Hematopoietic multipotent progenitor cell treated with erythropoietin and hydrocortisone succinate and interleukin-3 and kit ligand, for 17 days (in vitro differentiated cells): ENCODE data around the gene OR2L2.
"Not testable (repeated sequence)": the region's sequence is repeated elsewhere in the genome, so short reads cannot be mapped to it uniquely, and the experiment has no call there.

Experiments
- DNase-seq: peaks from one replicate; pipeline ENCODE4 v3.0.0-alpha.2; 2015; ENCODE audit warnings: low spot score

OR2L2 gene, protein sequence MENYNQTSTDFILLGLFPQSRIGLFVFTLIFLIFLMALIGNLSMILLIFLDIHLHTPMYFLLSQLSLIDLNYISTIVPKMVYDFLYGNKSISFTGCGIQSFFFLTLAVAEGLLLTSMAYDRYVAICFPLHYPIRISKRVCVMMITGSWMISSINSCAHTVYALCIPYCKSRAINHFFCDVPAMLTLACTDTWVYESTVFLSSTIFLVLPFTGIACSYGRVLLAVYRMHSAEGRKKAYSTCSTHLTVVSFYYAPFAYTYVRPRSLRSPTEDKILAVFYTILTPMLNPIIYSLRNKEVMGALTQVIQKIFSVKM

GRCh38 chr1:248029770-248030169 lies at the start of gene OR2L2:
TSS of gene OR2L2 (plus strand) at chr1:248030070. CDS start at chr1:248038268, 8,198 bp downstream.
- DNase-seq = no peak

- DNase-seq = no peak
These were observed 36.9 kb upstream of the OR2L2 start for GRCh38 chr1:247992986-247993385.

- DNase-seq = no peak
These were observed 31.1 kb upstream of the OR2L2 start for GRCh38 chr1:247998811-247999210.

DNA sequence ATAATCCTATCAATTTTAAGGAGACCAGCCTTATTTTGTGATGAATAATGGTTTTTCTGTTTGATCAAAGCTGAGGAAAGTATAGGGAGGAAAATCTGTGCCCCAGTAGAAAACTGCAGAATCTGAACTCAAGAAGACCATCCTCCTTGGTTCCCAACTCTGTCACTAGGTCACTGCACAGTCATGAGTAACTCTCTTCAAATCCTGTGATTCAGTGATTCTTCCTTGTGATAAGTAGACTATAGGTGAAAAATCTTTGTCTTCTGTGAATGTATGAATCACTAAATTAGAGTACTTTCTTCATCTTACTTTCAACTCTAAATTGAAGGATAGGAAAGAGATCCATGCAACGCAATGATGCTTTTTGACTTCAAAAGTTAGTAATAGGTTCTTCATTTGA lies 29.7 kb upstream of the OR2L2 start:
- DNase-seq = no peak

GRCh38 chr1:248007778-248008177 lies 22.1 kb upstream of the OR2L2 start:
- peak; percentile 15 for DNase-seq

DNA sequence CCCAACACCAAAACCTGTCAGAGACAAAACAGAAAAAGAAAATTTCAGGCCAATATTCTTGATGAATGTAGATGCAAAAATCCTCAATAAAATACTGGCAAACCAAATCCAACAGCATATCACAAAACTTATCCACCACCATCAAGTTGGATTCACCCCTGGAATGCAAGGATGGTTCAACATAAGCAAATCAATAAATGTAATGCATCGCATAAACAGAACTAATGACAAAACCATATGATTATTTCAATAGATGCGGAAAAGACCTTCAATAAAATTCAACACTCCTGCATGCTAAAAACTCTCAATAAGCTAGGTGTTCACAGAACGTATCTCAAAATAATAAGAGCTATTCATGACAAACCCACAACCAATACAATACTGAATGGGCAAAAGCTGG lies 20.2 kb upstream of the OR2L2 start:
- no peak for DNase-seq

- no peak for DNase-seq
These were observed 16.6 kb upstream of the OR2L2 start, which contains the start of gene OR2L5 for GRCh38 chr1:248013229-248013710. TSS of gene OR2L5 (plus strand) at chr1:248013660. CDS start at chr1:248021948, 8,288 bp downstream.

DNA sequence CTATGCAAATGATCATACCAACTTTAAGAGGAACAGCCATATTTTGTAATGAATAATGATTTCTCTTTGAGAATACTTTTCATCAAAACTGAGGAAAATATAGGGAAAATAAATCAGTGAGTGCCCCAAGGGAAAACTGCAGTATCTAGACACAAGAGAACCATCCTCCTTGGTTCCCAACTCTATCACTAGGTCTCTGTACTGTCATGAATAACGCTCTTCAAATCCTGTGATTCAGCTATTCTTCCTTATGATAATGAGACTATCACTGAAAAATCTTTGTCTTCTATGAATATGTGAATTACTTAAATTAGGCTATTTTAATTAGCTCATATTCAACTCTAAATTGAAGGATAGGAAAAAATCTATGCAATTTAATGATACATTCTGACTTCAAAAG lies 14.1 kb upstream of the OR2L2 start:
- no peak for DNase-seq

DNA sequence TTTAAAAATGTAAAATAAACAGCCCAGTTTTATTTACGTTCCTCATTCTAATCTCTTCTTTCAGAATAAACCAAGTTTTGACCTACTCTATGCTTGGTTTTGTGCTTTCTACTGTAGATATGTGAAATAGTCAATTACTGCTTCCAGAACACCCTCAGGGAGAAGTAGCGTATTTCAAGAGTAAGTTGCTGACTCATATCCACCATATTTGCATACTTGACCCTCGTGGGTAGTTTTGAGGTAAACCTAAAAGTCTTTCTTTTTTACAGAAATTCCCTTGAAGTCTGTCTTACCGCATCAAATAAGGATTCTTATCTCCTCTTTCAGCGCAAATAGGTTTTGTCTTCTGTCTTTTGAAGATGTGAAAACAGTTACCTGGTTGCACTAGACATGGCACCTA lies 15.3 kb downstream of the OR2L2 start:
- no peak for DNase-seq

DNA sequence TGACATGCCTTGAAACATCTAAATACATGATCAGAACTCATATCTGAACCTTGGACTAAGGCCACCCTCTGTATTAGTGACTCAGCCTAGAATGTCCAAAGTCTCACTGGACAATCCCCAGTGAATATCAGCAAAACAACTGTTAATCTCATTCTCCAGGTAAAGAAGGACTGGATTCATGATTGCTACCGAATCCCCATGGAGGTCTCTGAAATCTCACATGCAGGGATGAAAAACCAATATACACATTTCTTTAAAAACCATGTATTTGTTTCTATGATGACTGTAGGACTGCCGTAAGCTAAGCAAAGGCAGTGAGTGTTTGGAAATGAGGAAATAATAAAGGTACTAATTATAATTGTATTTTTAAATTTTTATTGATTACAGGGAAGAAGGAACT lies 16.7 kb downstream of the OR2L2 start, which contains the start of gene OR2L3:
OR2L3 (plus strand) TSS at position 301 of the 400 bp plus-strand sequence. CDS start 13,846 bp downstream, outside the sequence.
- no peak for DNase-seq

DNA sequence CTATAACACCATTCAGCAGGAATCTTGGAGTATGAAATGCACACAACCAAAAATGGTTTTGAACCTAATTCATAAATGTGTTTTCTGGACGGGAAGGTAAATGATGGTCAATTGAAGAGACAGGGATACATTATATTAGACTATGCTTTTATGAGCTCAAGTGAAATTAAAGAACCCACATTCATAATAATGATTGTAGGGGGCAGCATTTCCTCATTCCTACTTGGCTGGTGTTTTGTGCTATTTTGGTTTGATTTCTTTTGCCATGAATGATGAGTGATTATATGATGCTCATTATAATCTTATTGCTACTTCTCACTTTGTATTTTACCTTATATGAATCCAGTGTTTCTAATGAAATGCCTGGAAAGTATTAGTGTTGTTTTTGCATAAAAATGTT lies 17.1 kb downstream of the OR2L2 start:
- DNase-seq = no peak

DNA sequence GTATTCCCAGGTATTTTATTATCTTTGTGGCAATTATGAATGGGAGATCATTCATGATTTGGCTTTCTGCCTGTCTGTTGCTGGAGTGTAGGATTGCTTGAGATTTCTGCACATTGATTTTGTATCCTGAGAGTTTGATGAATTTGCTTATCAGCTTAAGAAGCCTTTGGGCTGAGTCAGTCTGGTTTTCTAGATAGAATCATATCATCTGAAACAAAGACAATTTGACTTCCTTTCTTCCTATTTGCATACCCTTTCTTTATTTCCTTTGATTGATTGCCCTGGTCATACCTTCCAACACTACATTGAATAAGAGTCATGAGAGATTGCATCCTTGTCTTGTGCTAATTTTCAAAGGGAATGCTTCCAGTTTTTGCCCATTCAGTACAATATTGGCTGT lies 24.8 kb downstream of the OR2L2 start:
- no peak for DNase-seq

DNA sequence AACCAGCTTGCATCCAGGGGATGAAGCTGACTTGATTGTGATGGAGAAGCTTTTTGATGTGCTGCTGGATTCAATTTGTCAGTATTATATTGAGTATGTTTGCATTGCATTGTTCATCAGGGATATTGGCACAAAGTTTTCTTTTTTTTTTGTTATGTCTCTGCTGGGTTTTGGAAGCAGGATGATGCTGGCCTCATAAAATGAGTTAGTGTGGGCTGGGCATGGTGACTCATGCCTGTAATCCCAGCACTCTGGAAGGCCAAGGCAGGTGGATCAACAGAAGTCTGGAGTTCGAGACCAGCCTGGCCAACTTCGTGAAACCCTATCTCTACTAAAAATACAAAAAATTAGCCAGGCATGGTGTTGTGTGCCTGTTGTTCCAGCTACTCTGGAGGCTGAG lies 25.4 kb downstream of the OR2L2 start:
- no peak for DNase-seq

- DNase-seq = no peak
These were observed 35.2 kb downstream of the OR2L2 start for GRCh38 chr1:248065071-248065470.

- peak; percentile 14 for DNase-seq
These were observed 35.7 kb downstream of the OR2L2 start for GRCh38 chr1:248065604-248066003.

- DNase-seq = not testable (repeated sequence)
These were observed 54.0 kb downstream of the OR2L2 start for GRCh38 chr1:248083864-248084263.
